KOPT-K1 (cell line): Measurements from ENCODE around the gene HIBADH.

ENCODE experiments used
- H3K27ac ChIP-seq: fragments of 200-600 bp; sonication (generic); 2 replicates; pipeline ENCODE4 v1.5.1; 2016; ENCODE audit warnings: antibody characterized with exemption, mild to moderate bottlenecking, low read depth, low read length; ENCODE audit not compliant: poor library complexity, severe bottlenecking
- H3K36me3 ChIP-seq: fragments of 200-600 bp; sonication (generic); 2 replicates; pipeline ENCODE4 v1.5.1; 2017; ENCODE audit warnings: antibody characterized with exemption, mild to moderate bottlenecking, low read length, moderate library complexity; ENCODE audit not compliant: insufficient read depth
- H3K9me3 ChIP-seq: fragments of 200-600 bp; sonication (generic); 2 replicates; pipeline ENCODE4 v1.5.1; 2017; ENCODE audit warnings: antibody characterized with exemption, low read length, mild to moderate bottlenecking; ENCODE audit not compliant: insufficient read depth, poor library complexity, severe bottlenecking

HIBADH gene

GRCh38 chr7:27634671-27635493 lies 27.8 kb downstream of the HIBADH start:
- H3K27ac ChIP-seq, result no peak overlapping the region
- no peaks in the 10 kb centered on the region for H3K9me3 ChIP-seq
- no peaks in the 10 kb centered on the region; the same call in 1 of the 2 replicates for H3K36me3 ChIP-seq

- Histone ChIP-seq H3K27ac (no peak overlapping the region), H3K36me3 (no peaks in the 10 kb centered on the region), H3K9me3 (no peaks in the 10 kb centered on the region)
Measured at GRCh38 chr7:27633062-27633461, 29.6 kb downstream of the HIBADH start.

GRCh38 chr7:27631391-27631790 lies 31.3 kb downstream of the HIBADH start:
- Histone ChIP-seq H3K9me3 (no peaks in the 10 kb centered on the region), H3K27ac (no peak overlapping the region), H3K36me3 (no peaks in the 10 kb centered on the region)

- Histone ChIP-seq H3K36me3 (no peaks in the 10 kb centered on the region), H3K9me3 (peaks cover 5% of the 10 kb centered on the region), H3K27ac (no peak overlapping the region)
Measured at GRCh38 chr7:27627146-27627545, 35.5 kb downstream of the HIBADH start.

GRCh38 chr7:27619492-27619891 lies 43.2 kb downstream of the HIBADH start:
- no peaks in the 10 kb centered on the region; the same call in 1 of the 2 replicates for H3K36me3 ChIP-seq
- no peak overlapping the region for H3K27ac ChIP-seq

GRCh38 chr7:27617651-27618381 lies 44.9 kb downstream of the HIBADH start:
- H3K27ac ChIP-seq, result no peak overlapping the region
- H3K36me3 ChIP-seq, result no peaks in the 10 kb centered on the region; the same call in 1 of the 2 replicates
- peaks cover 47% of the 10 kb centered on the region for H3K9me3 ChIP-seq

More at GRCh38 chr7:27619492-27619891, 43.2 kb downstream of the HIBADH start:
- peaks cover 49% of the 10 kb centered on the region for H3K9me3 ChIP-seq

GRCh38 chr7:27616914-27617548 lies 45.7 kb downstream of the HIBADH start:
- H3K9me3 ChIP-seq, result peaks cover 44% of the 10 kb centered on the region
- H3K36me3 ChIP-seq, result no peaks in the 10 kb centered on the region; the same call in 1 of the 2 replicates
- no peak overlapping the region for H3K27ac ChIP-seq

- Histone ChIP-seq H3K9me3 (peaks cover 39% of the 10 kb centered on the region), H3K36me3 (no peaks in the 10 kb centered on the region; the same call in 1 of the 2 replicates), H3K27ac (no peak overlapping the region)
Measured at GRCh38 chr7:27616186-27616491, 46.5 kb downstream of the HIBADH start.

GRCh38 chr7:27615420-27616185 lies 47.1 kb downstream of the HIBADH start:
- Histone ChIP-seq H3K9me3 (peaks cover 33% of the 10 kb centered on the region), H3K27ac (no peak overlapping the region)

GRCh38 chr7:27614095-27614494 lies 48.6 kb downstream of the HIBADH start:
- Histone ChIP-seq H3K9me3 (peaks cover 18% of the 10 kb centered on the region), H3K36me3 (no peaks in the 10 kb centered on the region; the same call in 1 of the 2 replicates), H3K27ac (no peak overlapping the region)

More at GRCh38 chr7:27615420-27616185, 47.1 kb downstream of the HIBADH start:
- H3K36me3 ChIP-seq, result no peaks in the 10 kb centered on the region; the same call in 1 of the 2 replicates

- H3K27ac ChIP-seq, result no peak overlapping the region
- peaks cover 2% of the 10 kb centered on the region for H3K9me3 ChIP-seq
- no peaks in the 10 kb centered on the region for H3K36me3 ChIP-seq
Measured at GRCh38 chr7:27611059-27611458, 51.6 kb downstream of the HIBADH start.

GRCh38 chr7:27608776-27609495 lies 53.7 kb downstream of the HIBADH start:
- no peaks in the 10 kb centered on the region for H3K9me3 ChIP-seq
- no peak overlapping the region for H3K27ac ChIP-seq
- no peaks in the 10 kb centered on the region for H3K36me3 ChIP-seq

GRCh38 chr7:27607210-27607606 lies 55.5 kb downstream of the HIBADH start:
- no peaks in the 10 kb centered on the region for H3K36me3 ChIP-seq
- no peaks in the 10 kb centered on the region for H3K9me3 ChIP-seq
- H3K27ac ChIP-seq, result no peak overlapping the region
